ENCODE results near the gene UTS2R. TPM values are rescaled to one million over a fixed set of nuclear protein-coding genes. Genes with fewer than 3 reads are reported as not detected.

UTS2R gene
- total and polyA plus RNA-seq, 2 of the 4 experiments (the other 2 are of a cell fraction), result not detected

- Histone ChIP-seq H4K5ac (ENCODE audit: low read depth, low read length) (no peak overlapping the region), H3K4ac (ENCODE audit: low read depth, low read length) (no peak overlapping the region), H3K27ac (ENCODE audit: insufficient read depth, low read length) (no peak overlapping the region)
Observed at GRCh38 chr17:82394278-82394677, 22.7 kb downstream of the UTS2R start.

More at GRCh38 chr17:82394278-82394677, 22.7 kb downstream of the UTS2R start:
- ChIA-PET CTCF (no interaction called here), POLR2A (ENCODE audit: unreplicated experiment) (no interaction called here)
- no peak for TF ChIP-seq MXI1 (IDR thresholded peaks at IDR 0.05; ENCODE audit: borderline replicate concordance, low read depth, low read length)
- TF ChIP-seq RAD21 (IDR thresholded peaks at IDR 0.05; ENCODE audit: low read length), result no peak
- no peak for TF ChIP-seq ELK1 (IDR thresholded peaks at IDR 0.05; ENCODE audit: borderline replicate concordance, low read depth, low read length)
- TF ChIP-seq MAFK (IDR thresholded peaks at IDR 0.05; ENCODE audit: low read depth, low read length), result no peak
- TF ChIP-seq BHLHE40 (IDR thresholded peaks at IDR 0.05; ENCODE audit: low read depth, low read length), result no peak
- no peak for TF ChIP-seq FOS (IDR thresholded peaks at IDR 0.05; ENCODE audit: low read depth, low read length)
- TF ChIP-seq, protein P1, sequence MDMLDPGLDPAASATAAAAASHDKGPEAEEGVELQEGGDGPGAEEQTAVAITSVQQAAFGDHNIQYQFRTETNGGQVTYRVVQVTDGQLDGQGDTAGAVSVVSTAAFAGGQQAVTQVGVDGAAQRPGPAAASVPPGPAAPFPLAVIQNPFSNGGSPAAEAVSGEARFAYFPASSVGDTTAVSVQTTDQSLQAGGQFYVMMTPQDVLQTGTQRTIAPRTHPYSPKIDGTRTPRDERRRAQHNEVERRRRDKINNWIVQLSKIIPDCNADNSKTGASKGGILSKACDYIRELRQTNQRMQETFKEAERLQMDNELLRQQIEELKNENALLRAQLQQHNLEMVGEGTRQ (IDR thresholded peaks at IDR 0.05; ENCODE audit: low read depth, low read length), result no peak
- no peak for TF ChIP-seq SMC3 (IDR thresholded peaks at IDR 0.05; ENCODE audit: low read depth, low read length)
- TF ChIP-seq, protein P2, sequence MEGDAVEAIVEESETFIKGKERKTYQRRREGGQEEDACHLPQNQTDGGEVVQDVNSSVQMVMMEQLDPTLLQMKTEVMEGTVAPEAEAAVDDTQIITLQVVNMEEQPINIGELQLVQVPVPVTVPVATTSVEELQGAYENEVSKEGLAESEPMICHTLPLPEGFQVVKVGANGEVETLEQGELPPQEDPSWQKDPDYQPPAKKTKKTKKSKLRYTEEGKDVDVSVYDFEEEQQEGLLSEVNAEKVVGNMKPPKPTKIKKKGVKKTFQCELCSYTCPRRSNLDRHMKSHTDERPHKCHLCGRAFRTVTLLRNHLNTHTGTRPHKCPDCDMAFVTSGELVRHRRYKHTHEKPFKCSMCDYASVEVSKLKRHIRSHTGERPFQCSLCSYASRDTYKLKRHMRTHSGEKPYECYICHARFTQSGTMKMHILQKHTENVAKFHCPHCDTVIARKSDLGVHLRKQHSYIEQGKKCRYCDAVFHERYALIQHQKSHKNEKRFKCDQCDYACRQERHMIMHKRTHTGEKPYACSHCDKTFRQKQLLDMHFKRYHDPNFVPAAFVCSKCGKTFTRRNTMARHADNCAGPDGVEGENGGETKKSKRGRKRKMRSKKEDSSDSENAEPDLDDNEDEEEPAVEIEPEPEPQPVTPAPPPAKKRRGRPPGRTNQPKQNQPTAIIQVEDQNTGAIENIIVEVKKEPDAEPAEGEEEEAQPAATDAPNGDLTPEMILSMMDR (conservative IDR thresholded peaks at IDR 0.05; ENCODE audit: low read depth, low read length), result no peak
- no peak for TF ChIP-seq POLR2A (IDR thresholded peaks at IDR 0.05; ENCODE audit: low read depth, low read length)
- no peak for TF ChIP-seq NFE2L2 (IDR thresholded peaks at IDR 0.05; ENCODE audit: low read depth, low read length)
- no peak for TF ChIP-seq CEBPB (IDR thresholded peaks at IDR 0.05; ENCODE audit: low read depth, low read length)
- no peak for TF ChIP-seq RFX5 (IDR thresholded peaks at IDR 0.05; ENCODE audit: low read depth, low read length)
- no peak for TF ChIP-seq CHD1 (IDR thresholded peaks at IDR 0.05; ENCODE audit: low read depth, low read length)
- H3K36me3 ChIP-seq (ENCODE audit: control insufficient read depth, insufficient read depth, low read length), result peaks cover 10% of the 10 kb centered on the region; the same call in 1 of the 2 replicates
- no peak overlapping the region for H3K9ac ChIP-seq (ENCODE audit: low read depth, low read length)
- H3K9me1 ChIP-seq (ENCODE audit: insufficient read depth, low read length), result no peaks in the 10 kb centered on the region
- DNase-seq (no peak), ATAC-seq (ENCODE audit: low read depth) (no peak)
- H2BK120ac ChIP-seq (ENCODE audit: low read depth, low read length), result no peak overlapping the region
- no peak overlapping the region for H4K8ac ChIP-seq (ENCODE audit: low read depth in 2 of 2, low read length in 2 of 2)
- H3K23ac ChIP-seq (ENCODE audit: low read depth, low read length), result no peak overlapping the region
- H3K56ac ChIP-seq (ENCODE audit: extremely low read depth, insufficient read depth, low read length), result no peak overlapping the region
- no peak overlapping the region for H2BK5ac ChIP-seq (ENCODE audit: low read depth, low read length, poor library complexity, severe bottlenecking)
- H3K14ac ChIP-seq (replicated peaks; ENCODE audit: low read depth, low read length), result no peak overlapping the region
- no peak overlapping the region for H2AK9ac ChIP-seq (replicated peaks; ENCODE audit: low read depth, low read length, poor library complexity)
- in situ Hi-C loops (cut with MboI; ENCODE audit: low sequenced_read_pairs), result no loop called here
- no peak overlapping the region for H2AK5ac ChIP-seq (ENCODE audit: low read depth, low read length)
- no peaks in the 10 kb centered on the region for H3K9me3 ChIP-seq (ENCODE audit: control insufficient read depth, insufficient read depth, low read length)
- dilution Hi-C loops (cut with HindIII; ENCODE audit: low sequenced_read_pairs, unreplicated experiment), result no loop called here
- intact Hi-C loops (cut with micrococcal nuclease), result no loop called here
- no peak overlapping the region for H4K91ac ChIP-seq (ENCODE audit: insufficient read depth, low read depth, low read length)
- H3K18ac ChIP-seq (ENCODE audit: low read depth, low read length), result no peak overlapping the region
- no peak overlapping the region for H2BK15ac ChIP-seq (ENCODE audit: low read depth, low read length)
- no peak overlapping the region for H3K4me3 ChIP-seq (ENCODE audit: insufficient read depth, low read depth, low read length)
- H3K27me3 ChIP-seq (ENCODE audit: control insufficient read depth, insufficient read depth, low read length), result no peaks in the 10 kb centered on the region
- no peak overlapping the region for H3K4me2 ChIP-seq (ENCODE audit: low read depth, low read length)
- peaks cover 7% of the 10 kb centered on the region for H4K20me1 ChIP-seq (ENCODE audit: insufficient read depth, low read length)
- H2BK20ac ChIP-seq (ENCODE audit: low read depth, low read length), result no peak overlapping the region
- 100% methylated on average over 3 of the region's 12 CpGs; no CpG with 5 or more reads in 1 of the 2 experiments for WGBS, 2 experiments (ENCODE audit: extremely low coverage in 2 of 2, insufficient read length in 1 of 2)
- H3K79me1 ChIP-seq (ENCODE audit: low read depth in 1 of 2, low read length in 2 of 2), result no peaks in the 10 kb centered on the region
- no TSS peak for BruUV-seq (replicated peaks)
- no peak overlapping the region for H2AFZ ChIP-seq (replicated peaks; ENCODE audit: low read length, poor library complexity)
- H3K4me1 ChIP-seq (ENCODE audit: control insufficient read depth, insufficient read depth, low read length), result peaks cover 12% of the 10 kb centered on the region

Data from IMR-90 (cell line).